ENCODE results near the gene AGO1.
"Not testable (repeated sequence)": the region's sequence is repeated elsewhere in the genome, so short reads cannot be mapped to it uniquely, and the experiment has no call there.

AGO1 gene

GRCh38 chr1:35866991-35867390, 16.0 kb upstream of the AGO1 start:
- WGBS (ENCODE audit: extremely low coverage, insufficient coverage, insufficient read length) = no CpG with 5 or more reads among the region's 3 CpGs
- no peaks in the 10 kb centered on the region for H3K79me1 ChIP-seq (ENCODE audit: low read length)
- H4K12ac ChIP-seq (ENCODE audit: low read depth, low read length) = no peak overlapping the region
- no peak overlapping the region for H2BK5ac ChIP-seq (ENCODE audit: low read depth, low read length, poor library complexity)
- H3K23ac ChIP-seq (ENCODE audit: low read length) = no peak overlapping the region
- no peak overlapping the region for H2AFZ ChIP-seq (ENCODE audit: insufficient read depth, low read length, poor library complexity)
- no peak overlapping the region for H2AK5ac ChIP-seq (ENCODE audit: low read length)
- H3K9ac ChIP-seq (ENCODE audit: low read length) = no peak overlapping the region
- no peaks in the 10 kb centered on the region for H3K9me3 ChIP-seq (ENCODE audit: insufficient read depth, low read depth, low read length)
- H3K4me2 ChIP-seq (ENCODE audit: low read length) = no peak overlapping the region
- no peak overlapping the region for H2BK12ac ChIP-seq (ENCODE audit: low read length)
- no peak overlapping the region for H3K18ac ChIP-seq (ENCODE audit: low read length)
- H2BK120ac ChIP-seq (ENCODE audit: insufficient read depth, low read length, poor library complexity) = no peak overlapping the region
- DNase-seq = no peak
- H3K79me2 ChIP-seq (ENCODE audit: control insufficient read depth, insufficient read depth, low read length, poor library complexity) = no peaks in the 10 kb centered on the region
- no peak overlapping the region for H3K4me3 ChIP-seq (ENCODE audit: low read depth, low read length)
- no peak overlapping the region for H3K4ac ChIP-seq (ENCODE audit: low read depth, low read length)
- H4K8ac ChIP-seq (ENCODE audit: low read depth, low read length) = no peak overlapping the region
- no peak overlapping the region for H3K27ac ChIP-seq (ENCODE audit: low read depth, low read length)
- no peak overlapping the region for H3K14ac ChIP-seq (ENCODE audit: low read length)
- no peaks in the 10 kb centered on the region for H3K36me3 ChIP-seq (ENCODE audit: control insufficient read depth in 1 of 2, insufficient read depth in 2 of 2, low read length in 2 of 2)
- H4K91ac ChIP-seq (ENCODE audit: low read depth, low read length) = no peak overlapping the region
- no peaks in the 10 kb centered on the region for H3K4me1 ChIP-seq (ENCODE audit: control insufficient read depth in 1 of 2, insufficient read depth in 2 of 2, low read length in 2 of 2)
- H3K27me3 ChIP-seq (ENCODE audit: insufficient read depth, low read length) = no peaks in the 10 kb centered on the region

DNA sequence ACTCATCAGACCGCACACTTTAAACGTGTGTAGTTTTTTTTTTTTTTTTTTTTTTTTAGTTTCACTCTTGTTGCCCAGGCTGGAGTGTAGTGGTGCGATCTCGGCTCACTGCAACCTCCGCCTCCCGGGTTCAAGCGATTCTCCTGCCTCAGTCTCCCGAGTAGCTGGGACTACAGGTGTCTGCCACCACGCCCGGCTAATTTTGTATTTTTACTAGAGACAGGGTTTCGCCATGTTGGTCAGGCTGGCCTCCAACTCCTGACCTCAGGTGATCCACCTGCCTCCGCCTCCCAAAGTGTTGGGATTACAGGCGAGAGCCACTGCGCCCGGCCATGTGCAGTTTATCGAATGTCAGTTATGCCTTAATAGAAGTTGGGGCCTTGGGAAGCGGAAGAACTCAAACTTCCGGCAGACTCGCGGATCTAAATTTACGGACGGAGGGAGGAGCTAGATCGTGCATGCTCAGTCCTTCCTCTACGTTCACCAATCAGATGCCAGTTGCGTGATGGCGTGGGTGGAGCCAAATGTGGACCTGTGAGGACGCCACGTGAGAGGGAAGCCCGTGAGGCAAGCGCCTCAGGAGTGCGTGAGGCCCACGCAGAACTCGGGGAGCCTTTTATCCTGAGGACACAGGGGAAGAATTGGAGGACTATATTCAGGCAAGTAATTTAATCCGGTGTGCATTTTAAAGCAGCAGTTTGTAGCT, 13.6 kb upstream of the AGO1 start:
- not testable (repeated sequence) for H3K9me3 ChIP-seq (ENCODE audit: insufficient read depth, low read depth, low read length); H3K4me2 ChIP-seq (ENCODE audit: low read length); H3K18ac ChIP-seq (ENCODE audit: low read length); H3K4ac ChIP-seq (ENCODE audit: low read depth, low read length); H3K27me3 ChIP-seq (ENCODE audit: insufficient read depth, low read length); H3K14ac ChIP-seq (ENCODE audit: low read length); H4K91ac ChIP-seq (ENCODE audit: low read depth, low read length); H2BK12ac ChIP-seq (ENCODE audit: low read length); H3K79me1 ChIP-seq (ENCODE audit: low read length); H2BK120ac ChIP-seq (ENCODE audit: insufficient read depth, low read length, poor library complexity); H3K79me2 ChIP-seq (ENCODE audit: control insufficient read depth, insufficient read depth, low read length, poor library complexity); H3K36me3 ChIP-seq (ENCODE audit: control insufficient read depth in 1 of 2, insufficient read depth in 2 of 2, low read length in 2 of 2); H2AK5ac ChIP-seq (ENCODE audit: low read length); H3K27ac ChIP-seq (ENCODE audit: low read depth, low read length); H3K23ac ChIP-seq (ENCODE audit: low read length); H4K8ac ChIP-seq (ENCODE audit: low read depth, low read length); H3K4me1 ChIP-seq (ENCODE audit: control insufficient read depth in 1 of 2, insufficient read depth in 2 of 2, low read length in 2 of 2); H3K9ac ChIP-seq (ENCODE audit: low read length); H3K4me3 ChIP-seq (ENCODE audit: low read depth, low read length); H2AFZ ChIP-seq (ENCODE audit: insufficient read depth, low read length, poor library complexity); H2BK5ac ChIP-seq (ENCODE audit: low read depth, low read length, poor library complexity)
- H4K12ac ChIP-seq (ENCODE audit: low read depth, low read length) = peak overlapping the region; percentile 57
- DNase-seq = peak; percentile 56 to 84
- no CpG with 5 or more reads among the region's 34 CpGs for WGBS (ENCODE audit: extremely low coverage, insufficient coverage, insufficient read length)

- DNase-seq = no peak
- Histone ChIP-seq H2BK120ac (ENCODE audit: insufficient read depth, low read length, poor library complexity) (no peak overlapping the region), H2BK5ac (ENCODE audit: low read depth, low read length, poor library complexity) (no peak overlapping the region), H3K79me1 (ENCODE audit: low read length) (no peaks in the 10 kb centered on the region), H3K79me2 (ENCODE audit: control insufficient read depth, insufficient read depth, low read length, poor library complexity) (no peaks in the 10 kb centered on the region), H3K18ac (ENCODE audit: low read length) (no peak overlapping the region), H3K14ac (ENCODE audit: low read length) (no peak overlapping the region), H3K9me3 (ENCODE audit: insufficient read depth, low read depth, low read length) (no peaks in the 10 kb centered on the region), H3K27me3 (ENCODE audit: insufficient read depth, low read length) (no peaks in the 10 kb centered on the region), H3K23ac (ENCODE audit: low read length) (no peak overlapping the region), H3K4ac (ENCODE audit: low read depth, low read length) (no peak overlapping the region), H3K36me3 (ENCODE audit: control insufficient read depth in 1 of 2, insufficient read depth in 2 of 2, low read length in 2 of 2) (no peaks in the 10 kb centered on the region), H3K4me3 (ENCODE audit: low read depth, low read length) (no peak overlapping the region), H2AFZ (ENCODE audit: insufficient read depth, low read length, poor library complexity) (no peak overlapping the region), H3K9ac (ENCODE audit: low read length) (no peak overlapping the region), H3K27ac (ENCODE audit: low read depth, low read length) (no peak overlapping the region), H3K4me1 (ENCODE audit: control insufficient read depth in 1 of 2, insufficient read depth in 2 of 2, low read length in 2 of 2) (no peaks in the 10 kb centered on the region), H4K8ac (ENCODE audit: low read depth, low read length) (no peak overlapping the region), H4K12ac (ENCODE audit: low read depth, low read length) (no peak overlapping the region), H4K91ac (ENCODE audit: low read depth, low read length) (no peak overlapping the region), H2AK5ac (ENCODE audit: low read length) (no peak overlapping the region), H2BK12ac (ENCODE audit: low read length) (no peak overlapping the region), H3K4me2 (ENCODE audit: low read length) (no peak overlapping the region)
- no CpG with 5 or more reads among the region's 2 CpGs for WGBS (ENCODE audit: extremely low coverage, insufficient coverage, insufficient read length)
Observed at GRCh38 chr1:35870651-35871309, 12.2 kb upstream of the AGO1 start.

GRCh38 chr1:35873243-35873750, 9.7 kb upstream of the AGO1 start:
- H4K8ac ChIP-seq (ENCODE audit: low read depth, low read length) = no peak overlapping the region
- H2BK12ac ChIP-seq (ENCODE audit: low read length) = no peak overlapping the region
- no peak overlapping the region for H3K4ac ChIP-seq (ENCODE audit: low read depth, low read length)
- no peaks in the 10 kb centered on the region for H3K36me3 ChIP-seq (ENCODE audit: control insufficient read depth in 1 of 2, insufficient read depth in 2 of 2, low read length in 2 of 2)
- H3K18ac ChIP-seq (ENCODE audit: low read length) = no peak overlapping the region
- H3K79me2 ChIP-seq (ENCODE audit: control insufficient read depth, insufficient read depth, low read length, poor library complexity) = no peaks in the 10 kb centered on the region
- no peak overlapping the region for H2AK5ac ChIP-seq (ENCODE audit: low read length)
- H3K14ac ChIP-seq (ENCODE audit: low read length) = no peak overlapping the region
- no peaks in the 10 kb centered on the region for H3K4me1 ChIP-seq (ENCODE audit: control insufficient read depth in 1 of 2, insufficient read depth in 2 of 2, low read length in 2 of 2)
- H3K23ac ChIP-seq (ENCODE audit: low read length) = no peak overlapping the region
- H3K4me2 ChIP-seq (ENCODE audit: low read length) = no peak overlapping the region
- no peak overlapping the region for H3K27ac ChIP-seq (ENCODE audit: low read depth, low read length)
- no peak overlapping the region for H3K4me3 ChIP-seq (ENCODE audit: low read depth, low read length)
- H3K9ac ChIP-seq (ENCODE audit: low read length) = no peak overlapping the region
- H3K9me3 ChIP-seq (ENCODE audit: insufficient read depth, low read depth, low read length) = no peaks in the 10 kb centered on the region
- no peak overlapping the region for H4K91ac ChIP-seq (ENCODE audit: low read depth, low read length)
- H2BK120ac ChIP-seq (ENCODE audit: insufficient read depth, low read length, poor library complexity) = no peak overlapping the region
- H2AFZ ChIP-seq (ENCODE audit: insufficient read depth, low read length, poor library complexity) = no peak overlapping the region
- no peaks in the 10 kb centered on the region for H3K79me1 ChIP-seq (ENCODE audit: low read length)
- no peak overlapping the region for H2BK5ac ChIP-seq (ENCODE audit: low read depth, low read length, poor library complexity)
- no peaks in the 10 kb centered on the region for H3K27me3 ChIP-seq (ENCODE audit: insufficient read depth, low read length)
- no CpG with 5 or more reads among the region's 4 CpGs for WGBS (ENCODE audit: extremely low coverage, insufficient coverage, insufficient read length)
- no peak overlapping the region for H4K12ac ChIP-seq (ENCODE audit: low read depth, low read length)
- no peak for DNase-seq

All from trophoblast cell (in vitro differentiated cells and primary cell).